IPS-20b (cell line): Measurements from ENCODE around the gene ASIC2.

Experiments used
- H3K27ac ChIP-seq: one replicate; pipeline ENCODE4 v1.5.1; 2013; ENCODE audit warnings: low read length
- H3K27me3 ChIP-seq: 2 replicates; pipeline ENCODE4 v1.6.1; 2013; ENCODE audit warnings: mild to moderate bottlenecking, low read length, inconsistent platforms; ENCODE audit not compliant: insufficient read depth
- H3K36me3 ChIP-seq: 2 replicates; pipeline ENCODE4 v1.6.1; 2013; ENCODE audit warnings: low read depth, mild to moderate bottlenecking, inconsistent platforms, low read length, moderate library complexity; ENCODE audit not compliant: insufficient read depth
- H3K4me1 ChIP-seq: 2 replicates; pipeline ENCODE4 v1.6.1; 2013; ENCODE audit warnings: mild to moderate bottlenecking, control low read depth, inconsistent platforms, low read length, moderate library complexity; ENCODE audit not compliant: insufficient read depth
- H3K4me3 ChIP-seq: 2 replicates; pipeline ENCODE4 v1.5.1; 2013; ENCODE audit warnings: mild to moderate bottlenecking, low read length, inconsistent platforms
- H3K9ac ChIP-seq: 2 replicates; pipeline ENCODE4 v1.6.1; 2013; ENCODE audit warnings: low read depth, mild to moderate bottlenecking, inconsistent platforms, low read length, moderate library complexity
- H3K9me3 ChIP-seq: 2 replicates; pipeline ENCODE4 v1.6.1; 2013; ENCODE audit warnings: mild to moderate bottlenecking, low read depth, low read length, inconsistent platforms; ENCODE audit not compliant: insufficient read depth

Gene ASIC2

DNA sequence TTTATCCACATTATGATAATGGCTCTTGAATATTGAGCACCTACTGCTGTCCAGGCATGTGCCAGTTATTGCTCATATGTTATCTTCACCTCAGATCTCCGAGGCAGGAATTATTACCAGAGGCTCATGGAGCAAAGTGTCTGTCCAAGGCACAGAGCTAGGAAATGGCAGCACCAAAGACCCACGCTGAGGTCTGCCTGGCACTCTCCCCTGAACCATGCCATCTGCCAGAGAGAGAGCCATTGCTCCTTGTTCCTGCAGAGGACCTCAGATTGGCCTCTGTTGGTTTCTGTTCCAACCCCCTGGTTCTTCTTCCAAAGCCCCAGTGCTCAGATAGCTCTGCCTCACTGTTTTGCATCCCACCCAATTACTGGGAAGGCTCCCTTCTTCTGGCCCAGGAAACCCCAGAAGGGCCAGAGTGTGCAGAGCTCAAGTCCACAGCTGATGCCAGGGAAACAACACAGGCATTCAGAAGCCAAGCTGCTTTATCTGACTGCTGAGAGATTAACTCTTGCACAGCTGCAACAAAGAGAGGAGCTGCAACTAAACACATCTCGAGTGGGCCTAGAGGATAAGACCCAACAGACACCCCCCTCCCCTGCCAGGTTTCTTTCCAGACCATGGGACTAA is 5.9 kb downstream of the ASIC2 start:
- H3K4me1 ChIP-seq = no peaks in the 10 kb centered on the region

DNA sequence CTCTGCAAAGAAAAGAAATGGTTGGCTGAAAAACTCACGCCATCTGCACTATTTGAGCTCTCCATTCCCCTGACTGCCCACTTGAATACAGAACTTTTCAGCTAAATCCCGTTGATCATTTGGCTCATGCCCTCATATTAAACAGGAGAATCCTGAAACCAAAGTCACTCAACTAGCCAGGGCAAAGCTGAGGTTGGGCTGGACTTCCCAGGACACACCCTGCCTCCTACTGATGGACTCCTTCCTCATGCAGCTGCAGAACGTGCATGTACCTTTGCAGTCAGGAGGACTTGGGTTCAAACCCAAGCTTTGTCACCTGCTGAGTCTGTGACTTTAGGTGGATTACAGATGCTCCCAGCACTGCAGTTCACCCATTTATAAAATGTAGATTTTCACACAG is 7.7 kb downstream of the ASIC2 start:
- Histone ChIP-seq H3K4me3 (no peak overlapping the region), H3K27ac (no peak overlapping the region), H3K9ac (no peak overlapping the region), H3K9me3 (no peaks in the 10 kb centered on the region), H3K27me3 (peaks cover 26% of the 10 kb centered on the region), H3K4me1 (no peaks in the 10 kb centered on the region), H3K36me3 (no peaks in the 10 kb centered on the region)

More for the DNA sequence above, 5.9 kb downstream of the ASIC2 start:
- peaks cover 44% of the 10 kb centered on the region for H3K27me3 ChIP-seq
- H3K9me3 ChIP-seq = no peaks in the 10 kb centered on the region
- no peak overlapping the region for H3K4me3 ChIP-seq
- no peaks in the 10 kb centered on the region for H3K36me3 ChIP-seq
- H3K9ac ChIP-seq = no peak overlapping the region
- no peak overlapping the region for H3K27ac ChIP-seq

DNA sequence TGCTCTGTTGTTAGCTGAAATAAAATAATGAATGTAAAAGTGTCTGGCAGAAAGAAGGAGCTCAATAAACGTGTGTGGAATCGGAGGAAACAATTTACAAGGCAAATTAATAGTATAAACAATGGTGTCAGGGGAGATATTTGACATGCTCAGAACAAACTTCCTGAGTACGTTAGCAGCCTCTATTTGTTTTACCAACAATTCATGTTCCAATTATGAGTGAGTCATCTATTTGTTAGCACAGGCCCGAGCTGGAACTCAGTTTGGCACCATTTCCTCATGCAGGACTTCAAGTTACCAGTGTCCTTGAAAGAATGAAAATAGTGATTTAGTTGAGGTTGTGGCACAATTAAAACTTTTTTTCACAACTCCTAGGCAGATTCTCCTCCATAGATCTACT is 9.1 kb downstream of the ASIC2 start:
- Histone ChIP-seq H3K9me3 (no peaks in the 10 kb centered on the region), H3K4me1 (no peaks in the 10 kb centered on the region), H3K27me3 (peaks cover 12% of the 10 kb centered on the region), H3K36me3 (no peaks in the 10 kb centered on the region), H3K4me3 (no peak overlapping the region), H3K9ac (no peak overlapping the region), H3K27ac (no peak overlapping the region)

DNA sequence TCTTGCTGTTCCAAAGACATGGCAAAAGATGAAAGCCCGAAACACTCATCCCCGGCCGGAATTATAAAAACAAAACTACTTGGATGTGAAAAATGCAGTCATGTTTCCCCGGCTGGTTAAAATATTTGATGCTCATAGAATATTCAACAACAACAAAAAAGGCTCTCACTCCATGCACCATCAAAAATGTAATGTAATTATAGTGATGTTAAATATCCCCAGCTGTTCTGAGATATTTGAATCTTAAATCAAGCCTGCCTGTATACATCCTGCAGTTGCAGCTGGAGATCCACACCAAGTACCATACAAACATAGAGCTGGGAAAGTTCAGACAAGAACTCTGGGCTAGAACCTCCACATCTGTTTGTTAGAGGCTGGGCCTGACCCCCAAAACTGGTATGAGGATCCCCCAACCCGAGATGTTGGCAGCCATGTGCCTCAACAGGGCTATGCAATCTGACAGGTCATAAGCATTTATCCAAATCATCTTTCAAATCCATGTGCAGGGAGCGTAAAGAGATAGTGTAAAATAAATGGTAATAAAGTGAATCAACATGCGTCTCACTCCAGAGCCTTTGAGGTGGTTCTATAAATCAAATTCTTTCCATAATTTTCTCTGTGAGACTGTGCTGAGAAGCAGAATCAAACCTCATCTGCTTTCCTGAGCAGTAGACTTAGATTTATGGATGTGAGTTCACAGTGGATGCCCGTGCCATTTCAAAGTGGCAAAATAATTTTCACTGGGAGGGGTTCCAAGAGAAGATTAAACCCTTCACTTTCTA is 12.7 kb downstream of the ASIC2 start:
- no peaks in the 10 kb centered on the region for H3K36me3 ChIP-seq
- H3K4me3 ChIP-seq = no peak overlapping the region
- H3K27me3 ChIP-seq = no peaks in the 10 kb centered on the region
- no peaks in the 10 kb centered on the region for H3K9me3 ChIP-seq
- no peak overlapping the region for H3K9ac ChIP-seq
- H3K27ac ChIP-seq = no peak overlapping the region
- no peaks in the 10 kb centered on the region for H3K4me1 ChIP-seq

DNA sequence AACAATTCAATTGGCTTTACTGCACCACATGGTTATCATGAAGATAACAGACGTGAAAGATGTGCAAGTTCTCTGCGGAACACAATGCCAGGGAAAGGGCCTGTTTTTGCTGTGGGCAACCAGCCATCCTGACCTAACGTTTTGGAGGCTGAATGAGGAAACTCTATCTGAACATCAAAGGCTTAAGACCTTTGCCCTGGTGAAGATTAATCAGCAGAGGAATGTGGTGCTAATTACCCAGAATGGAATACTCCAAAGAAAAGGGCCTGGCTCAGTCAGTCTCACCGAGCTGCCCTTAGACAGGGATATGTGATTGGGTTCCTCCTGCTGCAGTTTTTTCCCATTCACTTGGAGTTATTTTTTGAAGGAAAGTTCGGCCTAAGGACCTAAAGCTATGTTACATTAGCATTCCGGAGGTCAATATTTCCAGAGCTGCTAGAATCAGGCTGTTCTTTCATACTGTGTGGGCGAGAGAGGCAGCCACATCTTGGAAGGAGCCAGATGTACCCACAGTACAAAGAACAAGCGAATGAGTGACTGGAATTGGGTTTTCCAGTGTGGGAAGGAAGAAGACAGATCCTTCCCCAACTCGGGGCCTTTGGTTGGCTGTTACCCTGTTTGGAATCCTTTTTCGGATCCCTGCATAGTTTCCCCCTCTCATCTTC is 15.5 kb downstream of the ASIC2 start:
- Histone ChIP-seq H3K9me3 (no peaks in the 10 kb centered on the region), H3K4me1 (no peaks in the 10 kb centered on the region), H3K27ac (no peak overlapping the region), H3K4me3 (no peak overlapping the region), H3K36me3 (no peaks in the 10 kb centered on the region), H3K27me3 (no peaks in the 10 kb centered on the region), H3K9ac (no peak overlapping the region)

DNA sequence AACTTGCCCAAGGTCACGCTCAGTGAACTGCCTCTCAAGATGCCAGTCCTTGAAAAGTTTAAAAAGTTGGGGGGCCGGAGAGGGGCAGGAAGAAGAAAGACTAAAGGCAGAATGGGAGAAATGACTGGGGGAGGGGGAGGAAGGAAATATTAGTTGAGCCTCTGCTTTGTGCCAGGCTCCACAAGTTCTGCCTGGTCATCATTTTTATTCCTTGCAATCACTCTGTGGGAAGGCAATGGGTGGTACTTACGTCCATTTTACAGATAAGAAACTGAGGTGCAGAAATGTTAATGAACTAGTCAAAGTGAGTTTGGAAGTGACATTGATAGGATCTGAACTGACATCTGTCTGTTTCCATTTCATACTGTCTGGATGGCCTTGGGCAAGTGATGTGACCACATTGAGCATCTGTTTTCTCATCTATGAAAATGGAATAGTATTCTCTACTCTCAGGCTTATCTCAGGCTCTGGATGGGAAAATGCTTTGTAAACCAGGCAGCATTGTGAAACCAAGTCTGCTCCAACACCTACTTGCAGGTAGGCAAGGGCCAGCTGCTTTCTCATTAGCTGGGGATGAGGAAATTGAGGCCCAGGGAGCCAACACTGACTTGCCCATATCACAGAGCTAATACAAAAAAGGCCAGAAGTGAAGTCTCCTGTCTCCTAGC is 19.2 kb downstream of the ASIC2 start:
- Histone ChIP-seq H3K27me3 (no peaks in the 10 kb centered on the region), H3K36me3 (no peaks in the 10 kb centered on the region), H3K9me3 (no peaks in the 10 kb centered on the region), H3K4me1 (no peaks in the 10 kb centered on the region), H3K9ac (no peak overlapping the region), H3K4me3 (no peak overlapping the region), H3K27ac (no peak overlapping the region)

DNA sequence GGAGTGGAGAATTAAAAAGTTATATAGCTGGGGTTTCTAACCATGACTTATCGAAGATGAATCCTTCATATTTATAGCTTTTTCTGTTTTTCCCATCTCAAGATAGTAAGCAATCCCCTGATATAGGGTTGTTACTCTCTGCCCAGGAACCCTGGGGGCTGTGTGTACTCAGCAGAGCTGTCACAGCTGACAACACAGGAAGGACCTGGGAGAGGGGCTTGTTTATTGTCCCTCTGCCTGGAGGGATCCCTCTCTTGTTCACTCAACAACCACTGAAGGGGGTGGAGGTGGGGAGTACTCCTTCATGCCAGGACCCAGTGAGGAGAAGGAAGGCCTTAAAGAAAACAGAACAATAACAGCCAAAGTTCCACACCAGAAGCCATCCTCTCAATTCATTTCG is 19.8 kb downstream of the ASIC2 start:
- Histone ChIP-seq H3K27me3 (no peaks in the 10 kb centered on the region), H3K9ac (no peak overlapping the region), H3K27ac (no peak overlapping the region), H3K4me1 (no peaks in the 10 kb centered on the region), H3K36me3 (no peaks in the 10 kb centered on the region), H3K4me3 (no peak overlapping the region), H3K9me3 (no peaks in the 10 kb centered on the region)

DNA sequence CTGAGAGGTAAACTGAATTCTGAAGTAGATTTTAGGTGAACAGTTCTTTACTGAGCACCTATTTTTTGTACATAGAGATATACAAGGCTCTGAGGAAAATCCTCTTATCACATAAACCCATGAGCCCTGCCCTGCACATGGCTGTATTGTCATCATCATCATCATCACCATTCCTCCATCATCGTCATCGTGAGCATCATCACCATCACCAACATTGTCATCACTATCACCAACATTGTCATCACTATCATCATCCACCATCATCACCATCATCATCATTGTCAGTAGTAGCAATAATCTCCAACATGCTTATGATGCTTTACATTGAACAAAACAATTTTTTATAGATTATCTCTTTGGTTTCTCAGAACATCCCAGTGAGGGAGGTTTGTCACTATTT is 20.7 kb downstream of the ASIC2 start:
- H3K27ac ChIP-seq = no peak overlapping the region
- H3K36me3 ChIP-seq = no peaks in the 10 kb centered on the region
- H3K9me3 ChIP-seq = no peaks in the 10 kb centered on the region
- H3K4me1 ChIP-seq = no peaks in the 10 kb centered on the region
- H3K9ac ChIP-seq = no peak overlapping the region
- H3K27me3 ChIP-seq = no peaks in the 10 kb centered on the region
- no peak overlapping the region for H3K4me3 ChIP-seq

DNA sequence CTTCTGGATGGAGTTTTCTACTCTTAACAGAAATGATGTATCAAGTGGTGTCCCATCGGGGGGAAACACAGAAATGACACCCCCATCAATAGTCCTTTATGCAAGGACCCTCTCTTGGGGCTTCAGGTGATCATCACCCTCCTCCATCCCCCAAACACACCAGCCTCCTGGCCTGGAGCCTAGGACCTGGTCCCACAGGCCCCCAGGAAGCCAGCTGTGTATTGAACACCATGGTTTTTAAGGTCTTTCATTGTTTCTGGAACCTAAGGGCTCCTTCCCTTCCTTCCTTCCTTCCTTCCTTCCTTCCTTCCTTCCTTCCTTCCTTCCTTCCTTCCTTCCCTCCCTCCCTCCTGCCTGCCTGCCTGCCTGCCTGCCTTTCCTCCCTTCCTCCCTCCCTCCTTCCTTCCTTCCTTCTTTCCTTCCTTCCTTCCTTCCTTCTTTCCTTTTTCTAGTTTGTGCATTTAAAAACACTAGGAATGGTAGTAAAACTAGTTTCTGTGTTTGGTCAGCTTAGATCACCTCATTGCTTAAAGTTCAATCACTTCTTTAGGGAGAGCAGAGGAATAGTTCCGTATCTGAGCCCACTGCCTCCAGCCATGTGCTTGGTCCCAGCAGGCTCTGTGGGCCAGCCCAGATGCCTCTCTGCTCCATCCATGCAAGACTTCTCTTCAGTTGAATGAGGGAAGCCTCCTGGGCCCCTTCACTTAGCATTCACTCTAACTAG is 23.6 kb downstream of the ASIC2 start:
- Histone ChIP-seq H3K27ac (no peak overlapping the region), H3K9ac (no peak overlapping the region), H3K27me3 (no peaks in the 10 kb centered on the region), H3K4me1 (no peaks in the 10 kb centered on the region), H3K36me3 (no peaks in the 10 kb centered on the region), H3K9me3 (no peaks in the 10 kb centered on the region), H3K4me3 (no peak overlapping the region)

DNA sequence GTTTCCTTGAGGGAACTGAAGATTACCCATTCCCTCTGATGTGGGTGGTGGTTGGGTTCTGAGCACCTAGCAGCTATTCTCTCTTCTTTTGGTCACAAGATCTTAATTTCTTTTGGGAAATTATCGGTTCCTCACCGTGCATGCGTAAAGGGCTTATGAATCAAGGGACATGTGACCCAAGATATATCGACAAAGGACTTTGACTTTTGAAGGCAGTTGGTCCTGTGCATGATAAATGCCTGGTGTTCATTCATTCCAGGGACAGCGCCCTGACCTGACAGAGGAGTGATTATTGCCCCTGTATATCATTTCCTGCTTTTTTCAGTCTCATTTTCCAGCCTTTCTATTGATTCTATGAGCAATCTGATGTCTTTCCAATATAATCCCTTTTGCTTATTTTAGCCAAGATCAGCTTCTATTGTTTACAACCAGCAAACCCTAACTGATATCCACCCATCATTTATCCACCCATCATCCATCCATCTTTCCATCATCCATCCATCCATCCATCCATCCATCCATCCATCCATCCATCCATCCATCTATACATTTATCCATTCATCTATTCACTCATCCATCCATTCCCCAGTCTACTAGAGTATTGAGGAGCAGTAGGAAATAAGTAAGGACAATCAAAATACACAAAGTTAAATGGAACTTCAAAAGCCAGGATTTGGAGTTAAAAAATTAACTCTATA is 25.1 kb downstream of the ASIC2 start:
- no peaks in the 10 kb centered on the region for H3K27me3 ChIP-seq
- H3K4me3 ChIP-seq = no peak overlapping the region
- H3K27ac ChIP-seq = no peak overlapping the region
- no peak overlapping the region for H3K9ac ChIP-seq
- no peaks in the 10 kb centered on the region for H3K4me1 ChIP-seq
- no peaks in the 10 kb centered on the region for H3K36me3 ChIP-seq
- H3K9me3 ChIP-seq = no peaks in the 10 kb centered on the region

DNA sequence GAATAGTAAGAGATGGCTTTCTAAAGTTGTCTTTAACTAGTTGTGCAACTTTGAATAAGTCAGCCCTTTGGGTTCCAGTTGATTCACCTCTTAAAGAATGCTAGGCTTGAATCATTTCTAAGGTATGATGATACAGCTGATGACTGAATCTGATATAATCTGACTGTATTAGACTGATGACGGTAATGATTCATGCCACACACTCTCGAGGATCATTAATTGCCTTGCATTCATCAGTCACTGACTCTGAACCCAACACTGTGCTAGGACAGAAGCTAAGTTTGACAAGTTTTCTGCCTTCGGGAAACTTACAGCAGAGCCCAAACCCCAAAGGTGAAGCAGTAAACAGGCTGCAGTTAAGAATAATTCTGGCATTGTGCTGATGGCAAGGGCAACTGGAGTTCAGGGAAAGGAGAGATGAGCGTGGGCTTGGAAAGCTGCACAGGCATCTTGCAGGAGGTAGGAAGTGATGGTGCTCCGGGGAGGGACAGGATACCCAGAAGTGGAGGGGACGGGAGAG is 25.8 kb downstream of the ASIC2 start:
- no peaks in the 10 kb centered on the region for H3K36me3 ChIP-seq
- no peaks in the 10 kb centered on the region for H3K4me1 ChIP-seq
- no peak overlapping the region for H3K4me3 ChIP-seq
- H3K27ac ChIP-seq = no peak overlapping the region
- H3K9ac ChIP-seq = no peak overlapping the region
- H3K27me3 ChIP-seq = no peaks in the 10 kb centered on the region
- no peaks in the 10 kb centered on the region for H3K9me3 ChIP-seq
